Caco-2 (cell line): ENCODE data around the gene TIMM50. TPM values are rescaled to one million over a fixed set of nuclear protein-coding genes. Genes with fewer than 3 reads are reported as not detected.

Experiments used
- BruUV-seq: library from RNA; stranded (reverse); fragments of 400-500 nt; replicated peaks from 2 replicates; lab custom pipeline; 2021; lab: Mats Ljungman, UMichigan
- CTCF ChIA-PET: fragments of 300-600 bp; sonication (Branson Sonifier 250); formaldehyde crosslinking; loops from one replicate; lab custom pipeline; 2022; ENCODE audit warnings: antibody characterized with exemption; lab: Charles Lee
- POLR2A ChIA-PET: fragments of 300-600 bp; sonication (Branson Sonifier 250); formaldehyde crosslinking; loops from one replicate; lab custom pipeline; 2022; ENCODE audit warnings: antibody characterized with exemption; lab: Charles Lee
- DNase-seq, 2 experiments: peaks; one replicate each; pipeline versions ENCODE4 v3.0.0 to v3.0.0-alpha.2; 2020 to 2022
- H3K27me3 ChIP-seq: replicated peaks from 2 replicates; pipeline ENCODE4 v1.6.0; 2011; ENCODE audit warnings: low read length; ENCODE audit not compliant: control insufficient read depth, insufficient read depth
- H3K36me3 ChIP-seq: 2 replicates; pipeline ENCODE4 v1.5.1; 2011; ENCODE audit warnings: low read length; ENCODE audit not compliant: control insufficient read depth, insufficient read depth
- H3K4me1 ChIP-seq: fragments of 250-450 bp; sonication (Bioruptor Pico); 2 replicates; pipeline ENCODE4 v1.5.1; 2020; ENCODE audit warnings: mild to moderate bottlenecking
- H3K4me3 ChIP-seq: 2 replicates; pipeline ENCODE4 v1.5.1; 2011; ENCODE audit warnings: low read depth, mild to moderate bottlenecking, control low read depth, low read length
- H3K9me3 ChIP-seq: fragments of 250-450 bp; sonication (Bioruptor Pico); 2 replicates; pipeline ENCODE4 v1.5.1; 2020; ENCODE audit warnings: mild to moderate bottlenecking, moderate library complexity
- H3K27ac Mint-ChIP-seq: one replicate; pipeline ENCODE4 v1.8.0; 2022; ENCODE audit warnings: mixed read lengths; ENCODE audit not compliant: unreplicated experiment
- H3K27me3 Mint-ChIP-seq: one replicate; pipeline ENCODE4 v1.8.0; 2022; ENCODE audit warnings: mixed read lengths; ENCODE audit not compliant: insufficient read depth, unreplicated experiment
- H3K36me3 Mint-ChIP-seq: one replicate; pipeline ENCODE4 v1.8.0; 2022; ENCODE audit warnings: mild to moderate bottlenecking, mixed read lengths; ENCODE audit not compliant: insufficient read depth, unreplicated experiment
- H3K4me1 Mint-ChIP-seq: one replicate; pipeline ENCODE4 v1.8.0; 2022; ENCODE audit warnings: low read depth, mixed read lengths; ENCODE audit not compliant: unreplicated experiment
- H3K4me3 Mint-ChIP-seq: one replicate; pipeline ENCODE4 v1.8.0; 2022; ENCODE audit warnings: mild to moderate bottlenecking, moderate library complexity, mixed read lengths; ENCODE audit not compliant: unreplicated experiment
- H3K9me3 Mint-ChIP-seq: one replicate; pipeline ENCODE4 v1.8.0; 2022; ENCODE audit warnings: mixed read lengths; ENCODE audit not compliant: unreplicated experiment
- intact Hi-C: fragments of 100-400 bp; cut with micrococcal nuclease; formaldehyde crosslinking; loops from one replicate; pipeline ENCODE4 v1.10.0; 2022; ENCODE audit not compliant: unreplicated experiment
- total RNA-seq: library from RNA; stranded (reverse); gene quantifications from 2 replicates; pipeline ENCODE4 v1.2.3, GENCODE V29; 2022
- TF ChIP-seq, protein P1 (sequence below), 2 experiments: fragments of 200-600 bp in 1 of 2; IDR thresholded peaks; 1 replicate in 1 of 2; 2 replicates in 1 of 2; pipeline versions ENCODE4 v1.5.1 to v1.8.0; 2011 to 2022; ENCODE audit warnings: antibody characterized with exemption in 1 of 2, control low read depth in 1 of 2, inconsistent platforms in 1 of 2, low read depth in 1 of 2, low read length in 1 of 2, mild to moderate bottlenecking in 1 of 2, moderate library complexity in 1 of 2; ENCODE audit not compliant: insufficient read depth in 1 of 2, severe bottlenecking in 1 of 2, unreplicated experiment in 1 of 2

TIMM50 gene
- total RNA-seq, 1 experiment from 2014 or later = 152 TPM

GRCh38 chr19:39472746-39473442, 7.7 kb upstream of the TIMM50 start:
- no peak for DNase-seq
- POLR2A ChIA-PET = no interaction called here
- TF ChIP-seq, protein P1, sequence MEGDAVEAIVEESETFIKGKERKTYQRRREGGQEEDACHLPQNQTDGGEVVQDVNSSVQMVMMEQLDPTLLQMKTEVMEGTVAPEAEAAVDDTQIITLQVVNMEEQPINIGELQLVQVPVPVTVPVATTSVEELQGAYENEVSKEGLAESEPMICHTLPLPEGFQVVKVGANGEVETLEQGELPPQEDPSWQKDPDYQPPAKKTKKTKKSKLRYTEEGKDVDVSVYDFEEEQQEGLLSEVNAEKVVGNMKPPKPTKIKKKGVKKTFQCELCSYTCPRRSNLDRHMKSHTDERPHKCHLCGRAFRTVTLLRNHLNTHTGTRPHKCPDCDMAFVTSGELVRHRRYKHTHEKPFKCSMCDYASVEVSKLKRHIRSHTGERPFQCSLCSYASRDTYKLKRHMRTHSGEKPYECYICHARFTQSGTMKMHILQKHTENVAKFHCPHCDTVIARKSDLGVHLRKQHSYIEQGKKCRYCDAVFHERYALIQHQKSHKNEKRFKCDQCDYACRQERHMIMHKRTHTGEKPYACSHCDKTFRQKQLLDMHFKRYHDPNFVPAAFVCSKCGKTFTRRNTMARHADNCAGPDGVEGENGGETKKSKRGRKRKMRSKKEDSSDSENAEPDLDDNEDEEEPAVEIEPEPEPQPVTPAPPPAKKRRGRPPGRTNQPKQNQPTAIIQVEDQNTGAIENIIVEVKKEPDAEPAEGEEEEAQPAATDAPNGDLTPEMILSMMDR (IDR thresholded peaks at IDR 0.05; ENCODE audit: insufficient read depth in 1 of 2, low read depth in 1 of 2, low read length in 1 of 2, severe bottlenecking in 1 of 2, unreplicated experiment in 1 of 2) = no peak
- intact Hi-C loops = no loop called here
- Histone ChIP-seq H3K36me3 (peaks cover 21% of the 10 kb centered on the region), H3K9me3 (no peaks in the 10 kb centered on the region), H3K4me3 (no peak overlapping the region), H3K4me1 (no peaks in the 10 kb centered on the region), H3K27me3 (no peaks in the 10 kb centered on the region)
- no peaks in the 10 kb centered on the region for H3K4me1 Mint-ChIP-seq
- H3K4me3 Mint-ChIP-seq = no peak overlapping the region
- CTCF ChIA-PET = no interaction called here
- no peaks in the 10 kb centered on the region for H3K27me3 Mint-ChIP-seq
- peaks cover 93% of the 10 kb centered on the region for H3K36me3 Mint-ChIP-seq
- no TSS peak for BruUV-seq
- H3K27ac Mint-ChIP-seq = no peak overlapping the region
- H3K9me3 Mint-ChIP-seq = no peaks in the 10 kb centered on the region

- H3K36me3 ChIP-seq = peaks cover 20% of the 10 kb centered on the region
- no peak for DNase-seq
- H3K27me3 Mint-ChIP-seq = no peaks in the 10 kb centered on the region
- no peaks in the 10 kb centered on the region for H3K27me3 ChIP-seq
- intact Hi-C loops = no loop called here
- H3K9me3 Mint-ChIP-seq = no peaks in the 10 kb centered on the region
- H3K4me3 ChIP-seq = no peak overlapping the region
- H3K4me1 ChIP-seq = no peaks in the 10 kb centered on the region
- no TSS peak for BruUV-seq
- no peaks in the 10 kb centered on the region for H3K4me1 Mint-ChIP-seq
- H3K27ac Mint-ChIP-seq = no peak overlapping the region
- H3K4me3 Mint-ChIP-seq = no peak overlapping the region
- TF ChIP-seq, protein P1 (IDR thresholded peaks at IDR 0.05; ENCODE audit: insufficient read depth in 1 of 2, low read depth in 1 of 2, low read length in 1 of 2, severe bottlenecking in 1 of 2, unreplicated experiment in 1 of 2) = no peak
- ChIA-PET CTCF (interaction anchor here (0.6 to 1.7 kb wide), 10 partner anchors 21 to 198 kb away, joined by 3 to 18 read pairs (median 6); partner anchors contain the start of genes DLL3, EID2B, MED29 and PAF1), POLR2A (interaction anchor here (1.2 kb wide), 1 partner anchor 38 kb away, joined by 6 read pairs; the partner anchor contains the start of gene RPS16)
- peaks cover 91% of the 10 kb centered on the region for H3K36me3 Mint-ChIP-seq
- H3K9me3 ChIP-seq = no peaks in the 10 kb centered on the region
Measured at GRCh38 chr19:39473443-39473960, 7.1 kb upstream of the TIMM50 start.

DNA sequence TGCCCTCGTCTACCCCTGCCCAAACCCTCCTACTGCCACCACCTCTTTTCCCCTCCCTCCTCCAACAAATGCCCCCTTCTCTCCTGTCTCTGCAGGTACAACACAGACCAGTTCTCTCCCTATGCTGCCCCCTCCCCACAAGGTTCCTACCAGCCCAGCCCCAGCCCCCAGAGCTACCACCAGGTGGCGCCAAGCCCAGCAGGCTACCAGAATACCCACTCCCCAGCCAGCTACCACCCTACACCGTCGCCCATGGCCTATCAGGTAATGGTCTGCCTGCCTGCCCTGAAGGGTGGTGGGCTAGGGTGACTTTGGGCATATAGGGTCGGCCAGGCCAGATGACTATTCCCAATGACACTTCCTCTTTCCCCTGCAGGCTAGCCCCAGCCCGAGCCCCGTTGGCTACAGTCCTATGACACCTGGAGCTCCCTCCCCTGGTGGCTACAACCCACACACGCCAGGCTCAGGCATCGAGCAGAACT, 6.5 kb upstream of the TIMM50 start:
- no TSS peak for BruUV-seq
- ChIA-PET CTCF (interaction anchor here (0.6 to 1.7 kb wide), 11 partner anchors 20 to 198 kb away, joined by 3 to 18 read pairs (median 6); partner anchors contain the start of genes DLL3, EID2B, MED29 and PAF1), POLR2A (interaction anchor here (1.2 kb wide), 1 partner anchor 38 kb away, joined by 6 read pairs; the partner anchor contains the start of gene RPS16)
- Histone ChIP-seq H3K4me1 (no peaks in the 10 kb centered on the region), H3K9me3 (no peaks in the 10 kb centered on the region), H3K27me3 (no peaks in the 10 kb centered on the region), H3K36me3 (peaks cover 17% of the 10 kb centered on the region), H3K4me3 (no peak overlapping the region)
- intact Hi-C loops = loop anchor here (1.0 kb wide), 2 partner anchors 23 to 58 kb away; partner anchors contain the start of gene EID2B
- peak; percentile 73 to 88 for DNase-seq
- Mint-ChIP-seq H3K4me3 (no peak overlapping the region), H3K27me3 (no peaks in the 10 kb centered on the region), H3K4me1 (no peaks in the 10 kb centered on the region), H3K9me3 (no peaks in the 10 kb centered on the region), H3K27ac (no peak overlapping the region), H3K36me3 (peaks cover 85% of the 10 kb centered on the region)
- TF ChIP-seq, protein P1 (IDR thresholded peaks at IDR 0.05; ENCODE audit: insufficient read depth in 1 of 2, low read depth in 1 of 2, low read length in 1 of 2, severe bottlenecking in 1 of 2, unreplicated experiment in 1 of 2) = peak; percentile 94 to 98
